B cell (primary cell): ENCODE measurements around the gene PACRG.

Experiments
- EZH2 ChIP-seq: IDR thresholded peaks from 2 replicates; pipeline ENCODE4 v1.6.1; 2012; ENCODE audit warnings: borderline replicate concordance, low read depth, mild to moderate bottlenecking, moderate library complexity, low read length; ENCODE audit not compliant: insufficient read depth, poor library complexity, severe bottlenecking
- TF ChIP-seq, protein P1 (sequence below): fragments of 200-600 bp; IDR thresholded peaks from one replicate; pipeline ENCODE4 v1.8.0; 2022; ENCODE audit warnings: antibody characterized with exemption, mild to moderate bottlenecking

DNA sequence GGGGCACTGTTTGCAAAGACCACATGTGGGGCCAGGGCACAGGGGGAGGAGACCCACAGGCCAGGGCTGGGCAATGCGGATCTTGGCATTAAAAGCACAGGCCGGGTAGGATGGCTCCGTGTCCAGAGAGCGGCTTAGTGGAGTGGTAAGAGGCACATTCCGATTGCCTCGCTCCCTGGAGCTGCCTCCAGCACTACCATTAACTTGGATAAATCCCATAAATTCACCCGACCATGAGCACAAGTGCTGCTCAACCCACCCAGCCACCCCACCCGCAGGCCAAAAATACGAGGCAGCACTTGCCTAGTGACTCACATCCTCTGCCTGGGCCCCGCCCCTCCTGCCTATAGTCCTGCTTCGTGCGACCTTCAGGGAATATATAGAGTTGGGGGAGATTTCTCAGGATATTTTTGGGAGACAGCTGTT lies 619.3 kb downstream of the PACRG start:
- TF ChIP-seq, protein P1, sequence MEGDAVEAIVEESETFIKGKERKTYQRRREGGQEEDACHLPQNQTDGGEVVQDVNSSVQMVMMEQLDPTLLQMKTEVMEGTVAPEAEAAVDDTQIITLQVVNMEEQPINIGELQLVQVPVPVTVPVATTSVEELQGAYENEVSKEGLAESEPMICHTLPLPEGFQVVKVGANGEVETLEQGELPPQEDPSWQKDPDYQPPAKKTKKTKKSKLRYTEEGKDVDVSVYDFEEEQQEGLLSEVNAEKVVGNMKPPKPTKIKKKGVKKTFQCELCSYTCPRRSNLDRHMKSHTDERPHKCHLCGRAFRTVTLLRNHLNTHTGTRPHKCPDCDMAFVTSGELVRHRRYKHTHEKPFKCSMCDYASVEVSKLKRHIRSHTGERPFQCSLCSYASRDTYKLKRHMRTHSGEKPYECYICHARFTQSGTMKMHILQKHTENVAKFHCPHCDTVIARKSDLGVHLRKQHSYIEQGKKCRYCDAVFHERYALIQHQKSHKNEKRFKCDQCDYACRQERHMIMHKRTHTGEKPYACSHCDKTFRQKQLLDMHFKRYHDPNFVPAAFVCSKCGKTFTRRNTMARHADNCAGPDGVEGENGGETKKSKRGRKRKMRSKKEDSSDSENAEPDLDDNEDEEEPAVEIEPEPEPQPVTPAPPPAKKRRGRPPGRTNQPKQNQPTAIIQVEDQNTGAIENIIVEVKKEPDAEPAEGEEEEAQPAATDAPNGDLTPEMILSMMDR, result no peak
- TF ChIP-seq EZH2, result no peak
